ENCODE results near the gene TRPV5. TPM values are rescaled to one million over a fixed set of nuclear protein-coding genes. Genes with fewer than 3 reads are reported as not detected.

Gene TRPV5
- total and polyA plus RNA-seq, 4 donors, result 0.11 to 0.24 TPM; not detected in 2

- no peaks in the 10 kb centered on the region for H3K36me3 ChIP-seq (ENCODE audit: control insufficient read depth, insufficient read depth, low read length)
- H3K27me3 ChIP-seq (ENCODE audit: control insufficient read depth, insufficient read depth, low read length), result no peaks in the 10 kb centered on the region
- no peaks in the 10 kb centered on the region for H3K4me1 ChIP-seq (ENCODE audit: control insufficient read depth, insufficient read depth, low read length)
- WGBS (ENCODE audit: insufficient coverage), result 85% methylated on average over 15 of the region's 15 CpGs
- H3K4me3 ChIP-seq (ENCODE audit: low read depth, low read length), result no peak overlapping the region
- no peak overlapping the region for H3K27ac ChIP-seq (ENCODE audit: low read depth, low read length)
- no peak for DNase-seq (ENCODE audit: low read depth in 4 of 6, low spot score in 6 of 6)
- H3K9me3 ChIP-seq (ENCODE audit: control insufficient read depth, insufficient read depth, low read length), result peaks cover 1% of the 10 kb centered on the region
Measured at GRCh38 chr7:142901426-142902259, 31.9 kb downstream of the TRPV5 start.

DNA sequence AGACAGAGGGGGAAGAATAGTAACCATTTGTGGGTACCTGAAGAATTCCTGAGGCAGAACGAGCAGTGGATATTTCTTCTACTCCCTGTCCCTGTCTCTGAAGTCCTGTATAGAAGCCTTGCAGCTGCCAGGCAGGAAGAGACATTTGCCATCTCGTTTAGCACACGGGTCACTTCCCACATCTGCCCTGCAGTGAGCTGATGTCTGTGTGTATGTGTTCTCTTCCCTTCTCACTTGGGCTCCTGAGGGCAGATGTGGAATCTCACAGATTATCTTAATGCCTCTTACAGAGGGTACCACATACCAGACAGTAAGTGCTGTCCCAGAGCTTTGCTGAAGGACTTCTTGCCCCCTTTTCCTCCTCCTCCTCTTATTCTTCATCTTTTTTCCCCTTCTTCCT, 33.9 kb downstream of the TRPV5 start:
- Histone ChIP-seq H3K27ac (ENCODE audit: low read depth, low read length) (no peak overlapping the region), H3K36me3 (ENCODE audit: control insufficient read depth, insufficient read depth, low read length) (no peaks in the 10 kb centered on the region), H3K4me3 (ENCODE audit: low read depth, low read length) (no peak overlapping the region), H3K4me1 (ENCODE audit: control insufficient read depth, insufficient read depth, low read length) (no peaks in the 10 kb centered on the region), H3K27me3 (ENCODE audit: control insufficient read depth, insufficient read depth, low read length) (no peaks in the 10 kb centered on the region), H3K9me3 (ENCODE audit: control insufficient read depth, insufficient read depth, low read length) (peaks cover 1% of the 10 kb centered on the region)
- peak in 1 of 6 donors; percentile 9 for DNase-seq (ENCODE audit: low read depth in 4 of 6, low spot score in 6 of 6)
- WGBS (ENCODE audit: insufficient coverage), result no CpG with 5 or more reads among the region's 3 CpGs

DNA sequence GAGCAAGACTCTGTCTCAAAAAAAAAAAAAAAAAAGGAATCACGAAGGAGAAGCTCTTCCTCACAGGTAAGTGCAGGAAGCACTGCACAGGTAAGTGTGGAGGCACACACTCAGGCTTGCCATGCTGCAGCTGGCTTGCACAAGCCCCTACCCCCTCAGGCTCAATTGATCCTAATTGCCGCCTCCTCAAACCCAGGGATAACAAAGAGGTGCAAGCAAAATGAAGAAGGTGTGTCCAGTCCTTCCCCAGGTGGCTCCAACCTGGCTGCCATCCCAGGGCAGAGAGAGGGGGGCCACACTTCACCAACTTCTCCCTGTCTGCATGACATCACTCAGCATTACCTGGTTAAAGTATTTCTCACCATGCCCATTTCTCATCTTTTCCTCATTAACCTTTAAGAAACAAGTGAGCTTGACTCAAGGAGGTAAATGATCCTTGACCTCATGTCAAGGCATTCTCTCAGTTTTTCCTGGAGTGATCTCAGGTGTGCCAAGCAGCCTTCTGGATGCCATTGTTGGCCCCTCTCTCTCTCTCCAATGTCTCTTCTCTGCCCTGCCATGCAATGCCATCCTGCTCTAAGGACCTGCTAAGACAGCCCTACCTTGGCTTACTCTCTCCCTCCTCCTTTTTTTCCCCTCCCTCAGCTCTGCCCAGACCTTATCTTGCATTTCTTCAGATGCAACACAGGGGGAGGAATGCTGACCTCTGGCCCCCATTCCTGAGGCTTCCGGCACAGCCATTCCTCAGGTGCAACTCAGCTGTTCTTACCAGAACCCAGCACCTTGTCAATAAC, 35.0 kb downstream of the TRPV5 start:
- WGBS (ENCODE audit: insufficient coverage), result 100% methylated on average over 1 of the region's 3 CpGs
- H3K4me1 ChIP-seq (ENCODE audit: control insufficient read depth, insufficient read depth, low read length), result no peaks in the 10 kb centered on the region
- H3K27ac ChIP-seq (ENCODE audit: low read depth, low read length), result no peak overlapping the region
- no peak for DNase-seq (ENCODE audit: low read depth in 4 of 6, low spot score in 6 of 6)
- no peaks in the 10 kb centered on the region for H3K9me3 ChIP-seq (ENCODE audit: control insufficient read depth, insufficient read depth, low read length)
- H3K27me3 ChIP-seq (ENCODE audit: control insufficient read depth, insufficient read depth, low read length), result no peaks in the 10 kb centered on the region
- H3K4me3 ChIP-seq (ENCODE audit: low read depth, low read length), result no peak overlapping the region
- no peaks in the 10 kb centered on the region for H3K36me3 ChIP-seq (ENCODE audit: control insufficient read depth, insufficient read depth, low read length)

DNA sequence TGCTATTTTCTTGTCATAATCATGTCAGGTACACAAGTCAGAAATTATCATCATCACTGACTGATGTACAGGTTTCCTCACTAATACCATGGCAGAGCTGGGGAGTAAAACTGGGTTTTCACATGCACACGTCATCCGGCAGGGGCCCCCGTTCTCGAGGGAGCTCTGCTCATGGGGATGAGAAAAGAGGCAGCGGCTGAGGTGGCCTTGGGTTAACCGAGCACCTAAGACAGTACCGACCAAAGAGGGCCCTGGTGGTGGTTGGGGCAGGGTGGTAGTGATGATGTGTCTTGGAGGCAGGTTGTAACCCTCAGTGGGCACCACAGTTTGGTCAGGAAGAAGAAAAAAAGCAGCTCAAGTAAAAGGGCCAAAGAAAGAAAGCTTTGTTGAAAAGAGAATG, 35.9 kb downstream of the TRPV5 start:
- H3K36me3 ChIP-seq (ENCODE audit: control insufficient read depth, insufficient read depth, low read length), result no peaks in the 10 kb centered on the region
- no peaks in the 10 kb centered on the region for H3K4me1 ChIP-seq (ENCODE audit: control insufficient read depth, insufficient read depth, low read length)
- H3K27me3 ChIP-seq (ENCODE audit: control insufficient read depth, insufficient read depth, low read length), result no peaks in the 10 kb centered on the region
- H3K4me3 ChIP-seq (ENCODE audit: low read depth, low read length), result no peak overlapping the region
- no peak overlapping the region for H3K27ac ChIP-seq (ENCODE audit: low read depth, low read length)
- DNase-seq (ENCODE audit: low read depth in 4 of 6, low spot score in 6 of 6), result no peak
- 90% methylated on average over 5 of the region's 7 CpGs for WGBS (ENCODE audit: insufficient coverage)
- H3K9me3 ChIP-seq (ENCODE audit: control insufficient read depth, insufficient read depth, low read length), result no peaks in the 10 kb centered on the region

DNA sequence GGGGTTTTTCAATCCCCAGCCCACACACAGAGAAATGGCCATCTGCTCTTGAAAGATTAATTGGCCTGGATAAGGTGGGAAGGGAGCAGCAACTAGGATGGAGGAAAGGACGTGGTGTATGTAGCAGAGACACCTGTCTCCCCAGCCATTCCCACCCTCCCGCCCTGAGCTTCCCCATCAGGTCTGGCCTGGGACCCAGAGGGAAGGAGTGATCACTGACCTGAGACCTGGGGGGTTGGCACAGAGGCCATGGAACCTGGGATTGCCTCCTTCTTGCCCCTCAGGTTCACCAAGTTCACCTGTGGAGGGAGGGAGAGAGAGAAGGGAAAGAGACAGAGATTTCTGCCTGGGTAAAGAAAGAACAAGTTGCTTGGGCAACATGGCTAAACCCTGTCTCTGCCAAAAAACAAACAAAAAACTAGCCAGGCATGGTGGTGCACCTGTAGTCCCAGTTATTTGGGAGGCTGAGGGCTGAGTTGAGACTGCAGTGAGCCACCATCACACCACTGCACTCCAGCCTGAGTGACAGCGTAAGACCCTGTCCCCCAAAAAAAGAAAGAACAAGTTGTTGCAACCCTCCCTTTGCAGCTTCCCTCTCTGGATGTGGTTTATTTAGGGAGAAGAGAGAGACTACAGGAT, 36.7 kb downstream of the TRPV5 start:
- no CpG with 5 or more reads among the region's 3 CpGs for WGBS (ENCODE audit: insufficient coverage)
- H3K36me3 ChIP-seq (ENCODE audit: control insufficient read depth, insufficient read depth, low read length), result no peaks in the 10 kb centered on the region
- DNase-seq (ENCODE audit: low read depth in 4 of 6, low spot score in 6 of 6), result no peak

DNA sequence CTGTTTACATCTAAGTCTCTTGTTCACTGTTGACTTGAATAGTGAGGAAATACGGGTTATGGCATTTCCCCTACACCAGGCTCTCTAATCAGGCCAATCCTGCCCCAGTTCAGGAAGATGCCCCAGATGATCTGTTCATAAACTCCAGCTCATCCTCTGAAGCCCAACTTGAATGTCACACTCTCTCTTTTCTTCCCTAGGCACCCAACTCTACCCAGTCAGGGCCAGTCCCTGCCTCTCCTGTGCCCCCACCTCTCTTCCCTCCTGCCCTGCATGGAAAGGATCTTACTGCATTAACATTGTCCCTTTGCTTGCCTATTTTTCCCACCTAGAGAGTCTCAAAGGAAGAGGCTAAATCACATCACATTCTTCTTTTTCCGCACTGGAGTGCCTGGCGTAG, 37.4 kb downstream of the TRPV5 start:
- Histone ChIP-seq H3K36me3 (ENCODE audit: control insufficient read depth, insufficient read depth, low read length) (no peaks in the 10 kb centered on the region), H3K27ac (ENCODE audit: low read depth, low read length) (no peak overlapping the region), H3K4me1 (ENCODE audit: control insufficient read depth, insufficient read depth, low read length) (no peaks in the 10 kb centered on the region), H3K4me3 (ENCODE audit: low read depth, low read length) (no peak overlapping the region), H3K9me3 (ENCODE audit: control insufficient read depth, insufficient read depth, low read length) (no peaks in the 10 kb centered on the region), H3K27me3 (ENCODE audit: control insufficient read depth, insufficient read depth, low read length) (no peaks in the 10 kb centered on the region)
- WGBS (ENCODE audit: insufficient coverage), result no CpG with 5 or more reads among the region's 3 CpGs
- no peak for DNase-seq (ENCODE audit: low read depth in 4 of 6, low spot score in 6 of 6)

More for the DNA sequence above, 36.7 kb downstream of the TRPV5 start:
- H3K27ac ChIP-seq (ENCODE audit: low read depth, low read length), result no peak overlapping the region
- H3K4me1 ChIP-seq (ENCODE audit: control insufficient read depth, insufficient read depth, low read length), result no peaks in the 10 kb centered on the region
- H3K4me3 ChIP-seq (ENCODE audit: low read depth, low read length), result no peak overlapping the region
- H3K27me3 ChIP-seq (ENCODE audit: control insufficient read depth, insufficient read depth, low read length), result no peaks in the 10 kb centered on the region
- no peaks in the 10 kb centered on the region for H3K9me3 ChIP-seq (ENCODE audit: control insufficient read depth, insufficient read depth, low read length)

GRCh38 chr7:142894985-142895593, 38.5 kb downstream of the TRPV5 start:
- Histone ChIP-seq H3K27me3 (ENCODE audit: control insufficient read depth, insufficient read depth, low read length) (no peaks in the 10 kb centered on the region), H3K27ac (ENCODE audit: low read depth, low read length) (no peak overlapping the region), H3K4me3 (ENCODE audit: low read depth, low read length) (no peak overlapping the region), H3K9me3 (ENCODE audit: control insufficient read depth, insufficient read depth, low read length) (no peaks in the 10 kb centered on the region), H3K4me1 (ENCODE audit: control insufficient read depth, insufficient read depth, low read length) (no peaks in the 10 kb centered on the region), H3K36me3 (ENCODE audit: control insufficient read depth, insufficient read depth, low read length) (no peaks in the 10 kb centered on the region)
- DNase-seq (ENCODE audit: low read depth in 4 of 6, low spot score in 6 of 6), result no peak
- 82% methylated on average over 4 of the region's 6 CpGs for WGBS (ENCODE audit: insufficient coverage)

DNA sequence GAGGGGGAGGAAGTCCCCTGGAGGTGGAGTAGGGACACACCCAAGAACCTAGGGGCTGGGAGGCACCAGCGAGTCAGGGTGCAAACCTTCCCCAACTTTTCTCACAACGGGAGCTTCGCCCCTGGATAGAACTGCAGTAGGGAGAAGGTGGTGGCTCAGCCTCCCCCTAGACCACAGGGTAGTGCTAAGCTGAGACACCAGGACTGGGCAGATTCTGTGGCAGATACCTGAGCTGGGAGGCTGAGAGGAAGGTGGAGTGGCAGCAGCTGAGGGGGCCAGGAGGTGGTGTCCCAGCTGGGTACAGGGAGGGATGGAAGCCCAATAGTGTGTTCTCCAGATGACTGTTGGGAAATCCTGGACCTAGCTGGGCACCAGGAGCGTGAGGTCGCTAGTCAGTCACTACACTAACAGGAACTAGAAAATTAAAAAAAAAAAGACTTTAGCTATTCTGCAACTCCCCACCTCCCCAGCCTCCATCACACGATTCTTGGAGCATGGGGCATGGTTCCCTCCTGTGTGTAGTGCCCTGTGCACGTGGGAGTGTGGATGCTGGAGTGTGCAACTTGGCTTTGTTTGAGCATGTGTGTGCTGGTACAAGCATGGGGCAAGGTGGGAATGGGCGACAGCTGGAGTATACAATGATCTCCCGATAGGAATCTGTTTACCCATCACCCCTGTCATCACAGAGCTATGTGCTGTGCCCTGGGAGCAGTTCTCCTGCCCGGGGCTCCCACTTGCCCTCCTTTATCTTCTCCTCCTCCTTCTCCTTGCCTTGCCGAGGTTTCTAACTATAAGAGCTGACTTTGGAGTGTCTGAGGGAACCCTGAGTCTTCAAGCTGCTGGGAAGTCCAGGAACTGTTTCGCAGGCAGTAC, 39.2 kb downstream of the TRPV5 start:
- WGBS (ENCODE audit: insufficient coverage), result 80% methylated on average over 2 of the region's 12 CpGs
- Histone ChIP-seq H3K27ac (ENCODE audit: low read depth, low read length) (no peak overlapping the region), H3K9me3 (ENCODE audit: control insufficient read depth, insufficient read depth, low read length) (no peaks in the 10 kb centered on the region), H3K27me3 (ENCODE audit: control insufficient read depth, insufficient read depth, low read length) (no peaks in the 10 kb centered on the region), H3K4me1 (ENCODE audit: control insufficient read depth, insufficient read depth, low read length) (no peaks in the 10 kb centered on the region), H3K4me3 (ENCODE audit: low read depth, low read length) (no peak overlapping the region), H3K36me3 (ENCODE audit: control insufficient read depth, insufficient read depth, low read length) (no peaks in the 10 kb centered on the region)
- DNase-seq (ENCODE audit: low read depth in 4 of 6, low spot score in 6 of 6), result no peak

DNA sequence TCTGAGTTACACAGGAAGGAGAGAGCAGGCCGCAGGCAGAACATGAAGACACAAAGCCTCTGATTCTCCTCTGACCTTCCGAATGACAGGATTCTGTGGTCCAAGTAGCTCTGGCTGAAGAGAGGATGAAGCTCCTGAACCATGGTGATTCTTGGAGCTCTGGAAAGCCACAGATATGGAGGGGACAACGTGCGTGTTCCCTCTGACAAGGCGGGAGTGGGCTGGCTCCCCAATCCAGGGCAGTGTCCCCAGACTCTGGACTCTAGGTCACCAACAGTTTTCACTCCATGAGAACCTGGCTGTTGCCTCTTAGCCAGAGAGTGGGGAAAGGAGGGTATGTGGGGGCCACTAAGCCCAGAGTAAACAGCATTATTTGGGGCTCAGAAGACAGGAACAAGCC, 40.6 kb downstream of the TRPV5 start:
- H3K36me3 ChIP-seq (ENCODE audit: control insufficient read depth, insufficient read depth, low read length), result no peaks in the 10 kb centered on the region
- H3K4me3 ChIP-seq (ENCODE audit: low read depth, low read length), result no peak overlapping the region
- H3K27ac ChIP-seq (ENCODE audit: low read depth, low read length), result no peak overlapping the region
- whole genome bisulfite sequencing (ENCODE audit: insufficient coverage), result 92% methylated on average over 5 of the region's 5 CpGs
- no peaks in the 10 kb centered on the region for H3K27me3 ChIP-seq (ENCODE audit: control insufficient read depth, insufficient read depth, low read length)
- H3K4me1 ChIP-seq (ENCODE audit: control insufficient read depth, insufficient read depth, low read length), result no peaks in the 10 kb centered on the region
- DNase-seq (ENCODE audit: low read depth in 4 of 6, low spot score in 6 of 6), result no peak
- H3K9me3 ChIP-seq (ENCODE audit: control insufficient read depth, insufficient read depth, low read length), result no peaks in the 10 kb centered on the region

All from spinal cord (tissue), 10 donors.